Lower leg skin (tissue), 3 donors: ENCODE measurements around the gene GPC3.

Experiments used
- CTCF ChIP-seq, 3 donors: fragments of 450-650 bp; IDR thresholded peaks; one replicate each; pipeline ENCODE4 v1.5.1; 2016; ENCODE audit warnings: antibody characterized with exemption in 3 of 3, mild to moderate bottlenecking in 3 of 3, moderate library complexity in 2 of 3
- POLR2A ChIP-seq, 2 donors: fragments of 450-650 bp; IDR thresholded peaks; one replicate each; pipeline ENCODE4 v1.6.1; 2016 to 2017; ENCODE audit warnings: antibody characterized with exemption in 2 of 2, mild to moderate bottlenecking in 1 of 2, moderate library complexity in 1 of 2

GRCh38 chrX:133994576-133994975 is 9.2 kb upstream of the GPC3 start:
- TF ChIP-seq CTCF (IDR thresholded peaks at IDR 0.05): no peak
- TF ChIP-seq POLR2A (IDR thresholded peaks at IDR 0.05): no peak
